ENCODE data around the gene NCOR1. TPM values are rescaled to one million over a fixed set of nuclear protein-coding genes. Genes with fewer than 3 reads are reported as not detected.

Gene NCOR1
- total and polyA plus RNA-seq, 8 donors, result 36.7 to 123 (median 49.5) TPM

GRCh38 chr17:16044487-16044886, 170.8 kb downstream of the NCOR1 start:
- WGBS, 2 donors, result 83 to 85% methylated on average over 10 of the region's 10 CpGs
- Histone ChIP-seq H3K9me3 (no peaks in the 10 kb centered on the region), H3K36me3 (peaks cover 0 to 30% (median 4%) of the 10 kb centered on the region in 3 donors), H3K4me1 (peaks cover 7 to 20% (median 14%) of the 10 kb centered on the region in 3 donors), H3K27me3 (no peaks in the 10 kb centered on the region), H3K27ac (no peak overlapping the region), H3K4me3 (no peak overlapping the region)
- intact Hi-C loops (cut with DNase I), result no loop called here
- ATAC-seq (no peak), FAIRE-seq (no peak), DNase-seq (no peak)
- TF ChIP-seq CTCF (IDR thresholded peaks at IDR 0.05), result no peak

GRCh38 chr17:16040710-16041251, 174.6 kb downstream of the NCOR1 start:
- Histone ChIP-seq H3K27me3 (no peaks in the 10 kb centered on the region), H3K4me1 (peaks cover 6 to 15% (median 7%) of the 10 kb centered on the region in 3 donors), H3K4me3 (no peak overlapping the region), H3K36me3 (peaks cover 3 to 36% (median 14%) of the 10 kb centered on the region in 3 donors), H3K9me3 (no peaks in the 10 kb centered on the region), H3K27ac (peak overlapping the region; percentile 2 to 83 (median 70))
- DNase-seq, result peak in 4 of 6 donors; percentile 59 to 84 (median 78)
- 13 to 22% methylated on average over 4 of the region's 4 CpGs for WGBS, 2 donors
- no peak for FAIRE-seq
- no peak for TF ChIP-seq CTCF (IDR thresholded peaks at IDR 0.05)
- intact Hi-C loops (cut with DNase I), result no loop called here
- peak; percentile 88 to 94 (median 94) for ATAC-seq

- Histone ChIP-seq H3K9me3 (no peaks in the 10 kb centered on the region), H3K27ac (no peak overlapping the region), H3K4me1 (peaks cover 6 to 15% (median 7%) of the 10 kb centered on the region in 3 donors), H3K27me3 (no peaks in the 10 kb centered on the region), H3K36me3 (peaks cover 3 to 49% (median 24%) of the 10 kb centered on the region in 3 donors), H3K4me3 (no peak overlapping the region)
- ATAC-seq (no peak), FAIRE-seq (no peak), DNase-seq (no peak)
- TF ChIP-seq CTCF (IDR thresholded peaks at IDR 0.05), result no peak
- intact Hi-C loops (cut with DNase I), result no loop called here
Measured at GRCh38 chr17:16037636-16038035, 177.7 kb downstream of the NCOR1 start.

GRCh38 chr17:16036261-16036660, 179.1 kb downstream of the NCOR1 start:
- ATAC-seq (no peak), DNase-seq (no peak), FAIRE-seq (no peak)
- H3K9me3 ChIP-seq, result no peaks in the 10 kb centered on the region
- intact Hi-C loops (cut with DNase I), result no loop called here
- H3K27ac ChIP-seq, result no peak overlapping the region
- peaks cover 3 to 61% (median 24%) of the 10 kb centered on the region in 3 donors for H3K36me3 ChIP-seq
- no peak overlapping the region for H3K4me3 ChIP-seq
- H3K27me3 ChIP-seq, result no peaks in the 10 kb centered on the region
- WGBS, 2 donors, result 91 to 96% methylated on average over 2 of the region's 2 CpGs
- peaks cover 6 to 11% (median 7%) of the 10 kb centered on the region in 3 donors for H3K4me1 ChIP-seq
- no peak for TF ChIP-seq CTCF (IDR thresholded peaks at IDR 0.05)

GRCh38 chr17:16033729-16034349, 181.5 kb downstream of the NCOR1 start:
- 95 to 97% methylated on average over 7 of the region's 7 CpGs for WGBS, 2 donors
- Histone ChIP-seq H3K36me3 (peaks cover 3 to 67% (median 20%) of the 10 kb centered on the region in 3 donors), H3K27me3 (no peaks in the 10 kb centered on the region), H3K27ac (no peak overlapping the region), H3K4me3 (no peak overlapping the region), H3K9me3 (no peaks in the 10 kb centered on the region), H3K4me1 (no peaks in the 10 kb centered on the region)
- no peak for ATAC-seq
- intact Hi-C loops (cut with DNase I), result no loop called here
- no peak for FAIRE-seq
- no peak for DNase-seq
- TF ChIP-seq CTCF (IDR thresholded peaks at IDR 0.05), result no peak

Measured in pancreas (tissue), 10 donors.